Measurements from ENCODE around the gene AGMO. TPM values are rescaled to one million over a fixed set of nuclear protein-coding genes. Genes with fewer than 3 reads are reported as not detected.

Gene AGMO
- total and polyA plus RNA-seq, 2 donors (not counting 1 experiment from before 2014, with no cell fraction given) = 0.06 TPM; not detected in 1

DNA sequence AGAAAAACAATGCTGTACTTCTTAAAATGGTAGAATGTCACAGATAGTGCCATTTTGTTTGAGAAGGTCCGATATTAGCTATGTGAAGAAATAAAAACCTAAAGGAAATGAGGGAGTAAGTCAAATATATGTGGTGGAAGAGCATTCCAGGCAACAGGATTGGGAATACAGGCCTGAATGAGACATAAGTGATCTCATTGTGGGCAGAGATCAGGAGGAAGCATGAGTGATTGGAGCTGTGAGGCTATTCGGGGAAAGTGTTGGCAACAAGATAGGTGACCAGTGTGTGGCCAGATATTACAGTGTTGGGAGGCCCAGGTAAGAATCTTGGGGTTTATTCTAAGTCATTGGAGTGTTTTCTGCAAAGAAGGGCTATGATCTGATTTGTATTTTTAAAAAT is 41.3 kb upstream of the AGMO start:
- no peak overlapping the region for H2AFZ ChIP-seq (ENCODE audit: low read length)
- TF ChIP-seq, protein P1, sequence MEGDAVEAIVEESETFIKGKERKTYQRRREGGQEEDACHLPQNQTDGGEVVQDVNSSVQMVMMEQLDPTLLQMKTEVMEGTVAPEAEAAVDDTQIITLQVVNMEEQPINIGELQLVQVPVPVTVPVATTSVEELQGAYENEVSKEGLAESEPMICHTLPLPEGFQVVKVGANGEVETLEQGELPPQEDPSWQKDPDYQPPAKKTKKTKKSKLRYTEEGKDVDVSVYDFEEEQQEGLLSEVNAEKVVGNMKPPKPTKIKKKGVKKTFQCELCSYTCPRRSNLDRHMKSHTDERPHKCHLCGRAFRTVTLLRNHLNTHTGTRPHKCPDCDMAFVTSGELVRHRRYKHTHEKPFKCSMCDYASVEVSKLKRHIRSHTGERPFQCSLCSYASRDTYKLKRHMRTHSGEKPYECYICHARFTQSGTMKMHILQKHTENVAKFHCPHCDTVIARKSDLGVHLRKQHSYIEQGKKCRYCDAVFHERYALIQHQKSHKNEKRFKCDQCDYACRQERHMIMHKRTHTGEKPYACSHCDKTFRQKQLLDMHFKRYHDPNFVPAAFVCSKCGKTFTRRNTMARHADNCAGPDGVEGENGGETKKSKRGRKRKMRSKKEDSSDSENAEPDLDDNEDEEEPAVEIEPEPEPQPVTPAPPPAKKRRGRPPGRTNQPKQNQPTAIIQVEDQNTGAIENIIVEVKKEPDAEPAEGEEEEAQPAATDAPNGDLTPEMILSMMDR (conservative IDR thresholded peaks at IDR 0.05 in 1 of 2, IDR thresholded peaks at IDR 0.05 in 1 of 2; ENCODE audit: low read depth in 1 of 2, low read length in 2 of 2) = no peak
- TF ChIP-seq EZH2 (IDR thresholded peaks at IDR 0.05; ENCODE audit: low read length, missing control alignments) = no peak
- no peaks in the 10 kb centered on the region for H3K79me2 ChIP-seq (ENCODE audit: control insufficient read depth, insufficient read depth, low read length)
- no peaks in the 10 kb centered on the region for H3K36me3 ChIP-seq (ENCODE audit: control insufficient read depth, insufficient read depth, low read length)
- H4K20me1 ChIP-seq (ENCODE audit: control insufficient read depth, extremely low read depth, insufficient read depth, low read length) = no peaks in the 10 kb centered on the region
- no peak overlapping the region for H3K27ac ChIP-seq (ENCODE audit: insufficient read depth, low read length)
- no peak overlapping the region for H3K4me3 ChIP-seq (replicated peaks in 1 of 4; ENCODE audit: control extremely low read depth in 1 of 4, insufficient read depth in 1 of 4, low read depth in 3 of 4, low read length in 4 of 4)
- no peak overlapping the region for H3K4me2 ChIP-seq (ENCODE audit: extremely low read depth, insufficient read depth, low read length)
- H3K4me1 ChIP-seq (ENCODE audit: control insufficient read depth, extremely low read depth, insufficient read depth, low read length) = no peaks in the 10 kb centered on the region
- H3K9ac ChIP-seq (ENCODE audit: insufficient read depth, low read length) = no peak overlapping the region
- no peaks in the 10 kb centered on the region for H3K27me3 ChIP-seq (ENCODE audit: control insufficient read depth, insufficient read depth, low read length)
- H3K9me3 ChIP-seq (ENCODE audit: control insufficient read depth, insufficient read depth, low read depth, low read length) = no peaks in the 10 kb centered on the region
- DNase-seq (ENCODE audit: low read depth in 2 of 2) = peak in 1 of 2 donors; percentile 25

DNA sequence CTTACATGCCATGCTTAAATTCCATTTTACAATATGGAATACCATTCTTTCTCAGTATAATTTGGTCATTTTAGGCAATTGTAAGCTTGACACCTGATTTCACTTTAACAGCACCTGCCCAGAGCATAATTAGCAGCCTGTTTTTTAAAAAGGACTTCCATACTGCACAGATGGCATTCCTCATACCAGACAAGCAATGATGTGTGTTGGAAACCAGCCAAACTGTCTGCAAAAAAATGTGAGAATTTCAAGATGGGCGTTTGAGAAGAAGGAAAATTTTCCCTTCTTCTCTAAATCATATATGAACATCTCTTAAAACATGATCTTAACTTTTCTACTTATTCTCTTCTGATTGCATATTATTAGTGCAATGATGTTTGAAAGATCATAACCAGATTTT is 40.4 kb upstream of the AGMO start:
- H3K4me1 ChIP-seq (ENCODE audit: control insufficient read depth, extremely low read depth, insufficient read depth, low read length) = no peaks in the 10 kb centered on the region
- no peaks in the 10 kb centered on the region for H3K9me3 ChIP-seq (ENCODE audit: control insufficient read depth, insufficient read depth, low read depth, low read length)
- TF ChIP-seq, protein P1 (conservative IDR thresholded peaks at IDR 0.05 in 1 of 2, IDR thresholded peaks at IDR 0.05 in 1 of 2; ENCODE audit: low read depth in 1 of 2, low read length in 2 of 2) = no peak
- TF ChIP-seq EZH2 (IDR thresholded peaks at IDR 0.05; ENCODE audit: low read length, missing control alignments) = no peak
- H3K27ac ChIP-seq (ENCODE audit: insufficient read depth, low read length) = no peak overlapping the region
- no peak overlapping the region for H2AFZ ChIP-seq (ENCODE audit: low read length)
- no peaks in the 10 kb centered on the region for H3K27me3 ChIP-seq (ENCODE audit: control insufficient read depth, insufficient read depth, low read length)
- H3K4me2 ChIP-seq (ENCODE audit: extremely low read depth, insufficient read depth, low read length) = no peak overlapping the region
- no peak overlapping the region for H3K9ac ChIP-seq (ENCODE audit: insufficient read depth, low read length)
- H3K79me2 ChIP-seq (ENCODE audit: control insufficient read depth, insufficient read depth, low read length) = no peaks in the 10 kb centered on the region
- peak; percentile 4 to 41 for DNase-seq (ENCODE audit: low read depth in 2 of 2)
- no peak overlapping the region for H3K4me3 ChIP-seq (replicated peaks in 1 of 4; ENCODE audit: control extremely low read depth in 1 of 4, insufficient read depth in 1 of 4, low read depth in 3 of 4, low read length in 4 of 4)
- H3K36me3 ChIP-seq (ENCODE audit: control insufficient read depth, insufficient read depth, low read length) = no peaks in the 10 kb centered on the region
- no peaks in the 10 kb centered on the region for H4K20me1 ChIP-seq (ENCODE audit: control insufficient read depth, extremely low read depth, insufficient read depth, low read length)

- H3K27me3 ChIP-seq (ENCODE audit: control insufficient read depth, insufficient read depth, low read length) = no peaks in the 10 kb centered on the region
- H4K20me1 ChIP-seq (ENCODE audit: control insufficient read depth, extremely low read depth, insufficient read depth, low read length) = no peaks in the 10 kb centered on the region
- no peak overlapping the region for H3K27ac ChIP-seq (ENCODE audit: insufficient read depth, low read length)
- H3K4me3 ChIP-seq (replicated peaks in 1 of 4; ENCODE audit: control extremely low read depth in 1 of 4, insufficient read depth in 1 of 4, low read depth in 3 of 4, low read length in 4 of 4) = no peak overlapping the region
- no peak overlapping the region for H3K9ac ChIP-seq (ENCODE audit: insufficient read depth, low read length)
- no peak overlapping the region for H3K4me2 ChIP-seq (ENCODE audit: extremely low read depth, insufficient read depth, low read length)
- H2AFZ ChIP-seq (ENCODE audit: low read length) = no peak overlapping the region
- no peaks in the 10 kb centered on the region for H3K36me3 ChIP-seq (ENCODE audit: control insufficient read depth, insufficient read depth, low read length)
- no peaks in the 10 kb centered on the region for H3K79me2 ChIP-seq (ENCODE audit: control insufficient read depth, insufficient read depth, low read length)
- no peak for DNase-seq (ENCODE audit: low read depth in 2 of 2)
- H3K9me3 ChIP-seq (ENCODE audit: control insufficient read depth, insufficient read depth, low read depth, low read length) = no peaks in the 10 kb centered on the region
- TF ChIP-seq, protein P1 (conservative IDR thresholded peaks at IDR 0.05 in 1 of 2, IDR thresholded peaks at IDR 0.05 in 1 of 2; ENCODE audit: low read depth in 1 of 2, low read length in 2 of 2) = no peak
- no peak for TF ChIP-seq EZH2 (IDR thresholded peaks at IDR 0.05; ENCODE audit: low read length, missing control alignments)
- no peaks in the 10 kb centered on the region for H3K4me1 ChIP-seq (ENCODE audit: control insufficient read depth, extremely low read depth, insufficient read depth, low read length)
Observed at GRCh38 chr7:15601175-15601574, 39.4 kb upstream of the AGMO start.
